HG03520 (cell line): Measurements from ENCODE around the gene KLHL5.

Experiments used
- ATAC-seq: cut with Tn5 transposase; IDR thresholded peaks from one replicate; pipeline ENCODE4 v1.9.1; 2021; ENCODE audit warnings: mild to moderate bottlenecking, moderate library complexity; ENCODE audit not compliant: unreplicated experiment

The KLHL5 gene

GRCh38 chr4:39043861-39044363 lies 18.1 kb upstream of the KLHL5 start:
- ATAC-seq = no peak

GRCh38 chr4:39044364-39044955 lies 17.6 kb upstream of the KLHL5 start:
- peak; percentile 66 for ATAC-seq

- peak; percentile 34 for ATAC-seq
Measured at GRCh38 chr4:39044956-39045826, 16.8 kb upstream of the KLHL5 start.

- ATAC-seq = no peak
Measured at GRCh38 chr4:39045827-39046221, 16.2 kb upstream of the KLHL5 start.

- ATAC-seq = no peak
Measured at GRCh38 chr4:39046249-39046648, 15.8 kb upstream of the KLHL5 start.

GRCh38 chr4:39047681-39048080 lies 14.4 kb upstream of the KLHL5 start:
- no peak for ATAC-seq

- ATAC-seq = no peak
Measured at GRCh38 chr4:39048311-39048710, 13.7 kb upstream of the KLHL5 start.

- no peak for ATAC-seq
Measured at GRCh38 chr4:39050590-39050989, 11.4 kb upstream of the KLHL5 start.

- ATAC-seq = no peak
Measured at GRCh38 chr4:39051492-39051891, 10.5 kb upstream of the KLHL5 start.

- no peak for ATAC-seq
Measured at GRCh38 chr4:39053983-39054382, 8.0 kb upstream of the KLHL5 start.

- no peak for ATAC-seq
Measured at GRCh38 chr4:39054497-39054896, 7.5 kb upstream of the KLHL5 start.

GRCh38 chr4:39056023-39056422 lies 6.0 kb upstream of the KLHL5 start:
- ATAC-seq = no peak

GRCh38 chr4:39061457-39061856 lies 575 bp upstream of the KLHL5 start:
- no peak for ATAC-seq

GRCh38 chr4:39062770-39063097 lies 702 bp downstream of the KLHL5 start:
- ATAC-seq = no peak

GRCh38 chr4:39063430-39063829 lies 1.4 kb downstream of the KLHL5 start:
- no peak for ATAC-seq

GRCh38 chr4:39066371-39066770 lies 4.3 kb downstream of the KLHL5 start:
- no peak for ATAC-seq

GRCh38 chr4:39067031-39067430 lies 5.0 kb downstream of the KLHL5 start:
- no peak for ATAC-seq

GRCh38 chr4:39067451-39067850 lies 5.4 kb downstream of the KLHL5 start:
- ATAC-seq = no peak

- ATAC-seq = no peak
Measured at GRCh38 chr4:39068907-39069306, 6.9 kb downstream of the KLHL5 start.

- no peak for ATAC-seq
Measured at GRCh38 chr4:39078829-39079228, 16.8 kb downstream of the KLHL5 start.

- no peak for ATAC-seq
Measured at GRCh38 chr4:39083164-39083563, 21.1 kb downstream of the KLHL5 start.

- ATAC-seq = no peak
Measured at GRCh38 chr4:39085891-39086290, 23.9 kb downstream of the KLHL5 start.
